ENCODE data around the gene CD3G.
A peak's percentile ranks its signal among the peaks of the same experiment; 100 is the strongest.

DNA sequence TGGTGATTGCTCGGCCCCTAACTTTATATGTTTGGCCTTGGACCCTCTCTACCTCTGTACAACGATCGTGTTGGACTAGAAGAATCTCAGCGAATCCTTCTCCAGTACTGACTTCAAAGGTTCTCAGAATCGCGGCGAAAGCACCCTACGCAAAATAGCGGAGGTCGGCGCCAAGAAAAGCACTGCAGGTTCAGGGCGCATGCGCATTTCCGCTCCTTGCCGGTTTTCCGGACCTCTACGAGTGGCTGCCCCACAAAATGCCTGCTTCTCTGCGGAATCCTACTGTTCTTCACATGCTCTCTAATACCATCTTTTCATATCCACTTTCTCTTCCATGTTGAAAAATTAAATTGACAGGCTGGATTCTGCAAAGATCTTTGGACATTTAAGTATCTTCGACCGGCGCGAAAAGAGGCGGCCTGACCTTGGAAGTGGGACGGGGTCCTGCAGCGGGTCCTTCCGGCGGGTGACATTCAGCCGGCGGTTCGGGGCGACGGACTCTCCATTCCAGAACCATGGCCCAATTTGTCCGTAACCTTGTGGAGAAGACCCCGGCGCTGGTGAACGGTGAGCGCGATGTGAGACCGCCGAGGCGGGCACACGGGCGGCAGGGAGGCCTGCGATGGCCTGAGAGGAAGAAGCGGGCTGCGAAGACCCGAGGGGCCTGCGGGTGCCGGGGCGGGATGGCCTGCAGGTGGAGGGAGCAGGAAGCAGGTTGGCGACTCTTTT, 57.2 kb downstream of the CD3G start, which contains the start of gene ATP5MG:
- TF ChIP-seq, protein P1, sequence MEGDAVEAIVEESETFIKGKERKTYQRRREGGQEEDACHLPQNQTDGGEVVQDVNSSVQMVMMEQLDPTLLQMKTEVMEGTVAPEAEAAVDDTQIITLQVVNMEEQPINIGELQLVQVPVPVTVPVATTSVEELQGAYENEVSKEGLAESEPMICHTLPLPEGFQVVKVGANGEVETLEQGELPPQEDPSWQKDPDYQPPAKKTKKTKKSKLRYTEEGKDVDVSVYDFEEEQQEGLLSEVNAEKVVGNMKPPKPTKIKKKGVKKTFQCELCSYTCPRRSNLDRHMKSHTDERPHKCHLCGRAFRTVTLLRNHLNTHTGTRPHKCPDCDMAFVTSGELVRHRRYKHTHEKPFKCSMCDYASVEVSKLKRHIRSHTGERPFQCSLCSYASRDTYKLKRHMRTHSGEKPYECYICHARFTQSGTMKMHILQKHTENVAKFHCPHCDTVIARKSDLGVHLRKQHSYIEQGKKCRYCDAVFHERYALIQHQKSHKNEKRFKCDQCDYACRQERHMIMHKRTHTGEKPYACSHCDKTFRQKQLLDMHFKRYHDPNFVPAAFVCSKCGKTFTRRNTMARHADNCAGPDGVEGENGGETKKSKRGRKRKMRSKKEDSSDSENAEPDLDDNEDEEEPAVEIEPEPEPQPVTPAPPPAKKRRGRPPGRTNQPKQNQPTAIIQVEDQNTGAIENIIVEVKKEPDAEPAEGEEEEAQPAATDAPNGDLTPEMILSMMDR (IDR thresholded peaks at IDR 0.05), result peak; percentile 20
- no peak for TF ChIP-seq EZH2phosphoT487 (IDR thresholded peaks at IDR 0.05)
- no peak for TF ChIP-seq EZH2 (IDR thresholded peaks at IDR 0.05)
